GM12891 (cell line): ENCODE measurements around the gene CLCF1.

Experiments
- POLR2A ChIP-seq: IDR thresholded peaks from 2 replicates; pipeline ENCODE4 v1.6.1; 2011; ENCODE audit warnings: low read depth, low read length, control low read depth
- POLR2AphosphoS5 ChIP-seq: IDR thresholded peaks from 2 replicates; pipeline ENCODE4 v1.6.1; 2011; ENCODE audit warnings: low read depth, low read length, control low read depth
- POU2F2 ChIP-seq: IDR thresholded peaks from 2 replicates; pipeline ENCODE4 v1.6.1; 2011; ENCODE audit warnings: low read depth, mild to moderate bottlenecking, control low read depth, low read length, moderate library complexity
- TAF1 ChIP-seq: IDR thresholded peaks from 2 replicates; pipeline ENCODE4 v1.6.1; 2011; ENCODE audit warnings: low read depth, low read length, control low read depth

GRCh38 chr11:67420147-67420645, 46.8 kb upstream of the CLCF1 start:
- TF ChIP-seq POLR2A: no peak
- TF ChIP-seq TAF1: no peak
- TF ChIP-seq POLR2AphosphoS5: no peak
- no peak for TF ChIP-seq POU2F2
